GM23338 (cell line): ENCODE results near the gene RPS6KA5. TPM values are rescaled to one million over a fixed set of nuclear protein-coding genes. Genes with fewer than 3 reads are reported as not detected.

Experiments
- ATAC-seq: fragments of 200-7000 bp; cut with Tn5 transposase; 3 replicates; pipeline ENCODE4 v1.9.1; 2020
- DNase-seq: peaks from one replicate; pipeline ENCODE4 v3.0.0-alpha.2; 2015; ENCODE audit warnings: low spot score
- H2AFZ ChIP-seq: fragments of 200-600 bp; sonication (generic); 2 replicates; pipeline ENCODE4 v1.8.0; 2016; ENCODE audit warnings: antibody characterized with exemption, mild to moderate bottlenecking, moderate library complexity
- H3F3A ChIP-seq: fragments of 200-600 bp; sonication (generic); replicated peaks from 2 replicates; pipeline ENCODE4 v1.8.0; 2017; ENCODE audit warnings: antibody characterized with exemption, mixed run types, low read depth
- H3K27ac ChIP-seq: fragments of 200-600 bp; sonication (generic); 2 replicates; pipeline ENCODE4 v1.6.1; 2016; ENCODE audit warnings: low read depth
- H3K27me3 ChIP-seq: fragments of 200-600 bp; sonication (generic); 2 replicates; pipeline ENCODE4 v1.8.0; 2016; ENCODE audit warnings: mild to moderate bottlenecking, mixed run types, moderate library complexity; ENCODE audit not compliant: insufficient read depth
- H3K36me3 ChIP-seq: fragments of 200-600 bp; sonication (generic); 2 replicates; pipeline ENCODE4 v1.8.0; 2016; ENCODE audit warnings: mild to moderate bottlenecking; ENCODE audit not compliant: insufficient read depth
- H3K4me1 ChIP-seq: fragments of 200-600 bp; sonication (generic); 2 replicates; pipeline ENCODE4 v1.8.0; 2016; ENCODE audit warnings: mild to moderate bottlenecking, moderate library complexity; ENCODE audit not compliant: insufficient read depth
- H3K4me2 ChIP-seq: fragments of 200-600 bp; sonication (generic); 2 replicates; pipeline ENCODE4 v1.7.1; 2017; ENCODE audit warnings: mixed run types
- H3K4me3 ChIP-seq: fragments of 200-600 bp; sonication (generic); 2 replicates; pipeline ENCODE4 v1.6.1; 2016; ENCODE audit warnings: mixed run types
- H3K79me2 ChIP-seq: fragments of 200-600 bp; sonication (generic); replicated peaks from 2 replicates; pipeline ENCODE4 v1.8.0; 2017; ENCODE audit warnings: mild to moderate bottlenecking; ENCODE audit not compliant: insufficient read depth
- H3K9me2 ChIP-seq: fragments of 200-600 bp; sonication (generic); 2 replicates; pipeline ENCODE4 v1.8.0; 2017; ENCODE audit not compliant: insufficient read depth
- H4K20me1 ChIP-seq: fragments of 200-600 bp; sonication (generic); replicated peaks from 2 replicates; pipeline ENCODE4 v1.8.0; 2017; ENCODE audit warnings: mild to moderate bottlenecking; ENCODE audit not compliant: insufficient read depth
- H3K27ac Mint-ChIP-seq: 2 replicates; pipeline ENCODE4 v1.8.0; 2020; ENCODE audit warnings: inconsistent platforms, mild to moderate bottlenecking, moderate library complexity, mixed read lengths
- H3K27me3 Mint-ChIP-seq: 3 replicates; pipeline ENCODE4 v1.8.0; 2022; ENCODE audit warnings: low read depth, mild to moderate bottlenecking, moderate library complexity, mixed read lengths, inconsistent platforms; ENCODE audit not compliant: insufficient read depth, poor library complexity
- H3K36me3 Mint-ChIP-seq: 3 replicates; pipeline ENCODE4 v1.8.0; 2021; ENCODE audit warnings: low read depth, mild to moderate bottlenecking, inconsistent platforms, moderate library complexity, mixed read lengths
- H3K4me1 Mint-ChIP-seq: 3 replicates; pipeline ENCODE4 v1.8.0; 2020; ENCODE audit warnings: mild to moderate bottlenecking, inconsistent platforms, mixed read lengths
- H3K4me3 Mint-ChIP-seq: 3 replicates; pipeline ENCODE4 v1.8.0; 2021; ENCODE audit warnings: moderate library complexity, mild to moderate bottlenecking, inconsistent platforms, mixed read lengths
- H3K9me3 Mint-ChIP-seq: 3 replicates; pipeline ENCODE4 v1.8.0; 2020; ENCODE audit warnings: moderate library complexity, mild to moderate bottlenecking, inconsistent platforms, mixed read lengths
- EZH2phosphoT487 ChIP-seq: fragments of 200-600 bp; sonication (generic); IDR thresholded peaks from one replicate; pipeline ENCODE4 v1.8.1; 2018; ENCODE audit warnings: antibody characterized with exemption; ENCODE audit not compliant: unreplicated experiment
- JUNB ChIP-seq: IDR thresholded peaks from one replicate; pipeline ENCODE4 v1.6.1; 2016; ENCODE audit warnings: antibody characterized with exemption; ENCODE audit not compliant: unreplicated experiment
- NANOG ChIP-seq: IDR thresholded peaks from 2 replicates; pipeline ENCODE4 v1.6.1; 2016; ENCODE audit warnings: antibody characterized with exemption, borderline replicate concordance
- ZNF331 ChIP-seq: fragments of 250-450 bp; sonication (Bioruptor Pico); IDR thresholded peaks from 2 replicates; pipeline ENCODE4 v1.5.0; 2020; ENCODE audit warnings: low read depth, mild to moderate bottlenecking, moderate library complexity
- ZNF462 ChIP-seq: fragments of 250-450 bp; sonication (Bioruptor Pico); IDR thresholded peaks from 2 replicates; pipeline ENCODE4 v1.5.0; 2020; ENCODE audit warnings: mild to moderate bottlenecking, moderate library complexity
- polyA plus RNA-seq: library from polyadenylated mRNA; unstranded; fragments of >200 nt; fragmentation: Nextera tagmentation; extraction: Ambion mirVana; gene quantifications from 2 replicates; pipeline ENCODE4 v1.2.1, GENCODE V29; 2016
- total RNA-seq: library from RNA; depleted of rRNA; stranded (reverse); fragments of >200 nt; shearing (Covaris generic); gene quantifications from 2 replicates; pipeline ENCODE4 v1.2.3, GENCODE V29; 2014

RPS6KA5 gene
- total and polyA plus RNA-seq, 2 experiments from 2014 or later = 2.1 to 2.4 TPM

- DNase-seq (no peak), ATAC-seq (no peak)
- H3K9me3 Mint-ChIP-seq = no peaks in the 10 kb centered on the region; the same call in 2 of the 3 replicates
- no peaks in the 10 kb centered on the region for H3K36me3 Mint-ChIP-seq
- H3K9me2 ChIP-seq = peaks cover 9% of the 10 kb centered on the region; the same call in 1 of the 2 replicates
- no peaks in the 10 kb centered on the region for H4K20me1 ChIP-seq
- no peaks in the 10 kb centered on the region for H3K79me2 ChIP-seq
- no peaks in the 10 kb centered on the region for H3K27me3 Mint-ChIP-seq
- no peaks in the 10 kb centered on the region for H3K27me3 ChIP-seq
- H3K4me1 ChIP-seq = no peaks in the 10 kb centered on the region
- H2AFZ ChIP-seq = no peak overlapping the region
- H3K4me3 ChIP-seq = no peak overlapping the region
- no peak overlapping the region for H3K4me2 ChIP-seq
- no peaks in the 10 kb centered on the region for H3F3A ChIP-seq
- peaks cover 2% of the 10 kb centered on the region; the same call in 1 of the 3 replicates for H3K4me1 Mint-ChIP-seq
- no peak overlapping the region for H3K27ac ChIP-seq
- H3K36me3 ChIP-seq = no peaks in the 10 kb centered on the region
- no peak overlapping the region for H3K27ac Mint-ChIP-seq
- no peak for TF ChIP-seq ZNF331 (CRISPR knock-in tag)
- no peak for TF ChIP-seq NANOG
- no peak for TF ChIP-seq ZNF462 (CRISPR knock-in tag)
- no peak overlapping the region for H3K4me3 Mint-ChIP-seq
These were observed 213.9 kb downstream of the RPS6KA5 start for GRCh38 chr14:90846511-90846910.

- Mint-ChIP-seq H3K36me3 (no peaks in the 10 kb centered on the region), H3K4me3 (no peak overlapping the region), H3K4me1 (no peaks in the 10 kb centered on the region), H3K9me3 (no peaks in the 10 kb centered on the region; the same call in 2 of the 3 replicates), H3K27me3 (peaks cover 2% of the 10 kb centered on the region), H3K27ac (no peak overlapping the region)
- Histone ChIP-seq H2AFZ (no peak overlapping the region), H3K4me3 (no peak overlapping the region), H3K9me2 (peaks cover 9% of the 10 kb centered on the region; the same call in 1 of the 2 replicates), H3F3A (no peaks in the 10 kb centered on the region), H3K27ac (no peak overlapping the region), H3K4me1 (no peaks in the 10 kb centered on the region), H3K79me2 (no peaks in the 10 kb centered on the region), H3K36me3 (no peaks in the 10 kb centered on the region), H3K27me3 (no peaks in the 10 kb centered on the region), H3K4me2 (no peak overlapping the region), H4K20me1 (no peaks in the 10 kb centered on the region)
- ATAC-seq (no peak), DNase-seq (no peak)
- TF ChIP-seq ZNF462 (CRISPR knock-in tag) (no peak), EZH2phosphoT487 (no peak), ZNF331 (CRISPR knock-in tag) (no peak), JUNB (no peak)
These were observed 216.1 kb downstream of the RPS6KA5 start for GRCh38 chr14:90844321-90844720.
